Measurements from ENCODE around the gene CCDC142. TPM values are rescaled to one million over a fixed set of nuclear protein-coding genes. Genes with fewer than 3 reads are reported as not detected.

Gene CCDC142
- total RNA-seq, 1 donor from 2014 or later: 29.4 TPM

- DNase-seq (ENCODE audit: low spot score in 2 of 2, unreplicated experiment in 2 of 2): no peak
- Mint-ChIP-seq H3K9me3 (no peaks in the 10 kb centered on the region), H3K36me3 (peaks cover 8% of the 10 kb centered on the region), H3K4me1 (peaks cover 32% of the 10 kb centered on the region), H3K27me3 (ENCODE audit: low read depth) (no peaks in the 10 kb centered on the region), H3K27ac (no peak overlapping the region), H3K4me3 (no peak overlapping the region)
- TF ChIP-seq CTCF (IDR thresholded peaks at IDR 0.05; ENCODE audit: unreplicated experiment): no peak
Observed at GRCh38 chr2:74436111-74436805, 46.5 kb downstream of the CCDC142 start.

DNA sequence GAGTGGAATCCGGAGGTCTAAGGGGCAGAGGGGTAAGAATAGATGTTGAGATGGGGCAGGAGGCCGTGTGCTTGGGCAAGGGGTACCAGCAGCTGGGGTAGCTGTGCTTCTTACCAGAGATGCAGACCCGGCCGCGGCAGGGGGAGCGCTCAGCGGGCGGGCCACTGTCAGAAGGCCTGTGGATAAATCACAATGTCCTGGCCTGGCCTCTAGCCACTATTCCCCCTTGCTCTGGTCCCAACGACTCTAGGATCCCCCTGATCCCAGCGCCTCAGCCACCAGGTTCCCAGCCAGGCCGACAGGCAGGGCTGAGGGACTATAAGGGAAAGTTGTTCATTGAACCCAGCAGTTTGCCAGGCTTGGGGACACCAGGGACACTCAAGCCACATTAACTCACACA, 52.3 kb downstream of the CCDC142 start:
- H3K27me3 Mint-ChIP-seq (ENCODE audit: low read depth): no peaks in the 10 kb centered on the region
- H3K36me3 Mint-ChIP-seq: peaks cover 30% of the 10 kb centered on the region
- no peaks in the 10 kb centered on the region for H3K4me1 Mint-ChIP-seq
- no peak overlapping the region for H3K4me3 Mint-ChIP-seq
- no peaks in the 10 kb centered on the region for H3K9me3 Mint-ChIP-seq
- no peak overlapping the region for H3K27ac Mint-ChIP-seq
- TF ChIP-seq CTCF (IDR thresholded peaks at IDR 0.05; ENCODE audit: unreplicated experiment): no peak
- DNase-seq (ENCODE audit: low spot score in 2 of 2, unreplicated experiment in 2 of 2): no peak

GRCh38 chr2:74429487-74430451, 53.0 kb downstream of the CCDC142 start:
- DNase-seq (ENCODE audit: low spot score in 2 of 2, unreplicated experiment in 2 of 2): no peak
- H3K4me3 Mint-ChIP-seq: no peak overlapping the region
- H3K27ac Mint-ChIP-seq: no peak overlapping the region
- TF ChIP-seq CTCF (IDR thresholded peaks at IDR 0.05; ENCODE audit: unreplicated experiment): no peak
- H3K9me3 Mint-ChIP-seq: no peaks in the 10 kb centered on the region
- no peaks in the 10 kb centered on the region for H3K4me1 Mint-ChIP-seq
- H3K36me3 Mint-ChIP-seq: peaks cover 30% of the 10 kb centered on the region
- H3K27me3 Mint-ChIP-seq (ENCODE audit: low read depth): no peaks in the 10 kb centered on the region

- Mint-ChIP-seq H3K27ac (no peak overlapping the region), H3K36me3 (peaks cover 29% of the 10 kb centered on the region), H3K9me3 (no peaks in the 10 kb centered on the region), H3K4me3 (no peak overlapping the region), H3K27me3 (ENCODE audit: low read depth) (no peaks in the 10 kb centered on the region), H3K4me1 (no peaks in the 10 kb centered on the region)
- DNase-seq (ENCODE audit: low spot score in 2 of 2, unreplicated experiment in 2 of 2): no peak
- no peak for TF ChIP-seq CTCF (IDR thresholded peaks at IDR 0.05; ENCODE audit: unreplicated experiment)
Observed at GRCh38 chr2:74428675-74429074, 54.1 kb downstream of the CCDC142 start.

GRCh38 chr2:74427551-74427950, 55.2 kb downstream of the CCDC142 start:
- DNase-seq (ENCODE audit: low spot score in 2 of 2, unreplicated experiment in 2 of 2): no peak
- no peak overlapping the region for H3K4me3 Mint-ChIP-seq
- H3K27me3 Mint-ChIP-seq (ENCODE audit: low read depth): no peaks in the 10 kb centered on the region
- no peaks in the 10 kb centered on the region for H3K9me3 Mint-ChIP-seq
- no peak for TF ChIP-seq CTCF (IDR thresholded peaks at IDR 0.05; ENCODE audit: unreplicated experiment)
- H3K27ac Mint-ChIP-seq: no peak overlapping the region
- peaks cover 27% of the 10 kb centered on the region for H3K36me3 Mint-ChIP-seq
- H3K4me1 Mint-ChIP-seq: no peaks in the 10 kb centered on the region

All from mesothelial cell of epicardium (in vitro differentiated cells).